ENCODE measurements around the gene B4GALT5.
A peak's percentile ranks its signal among the peaks of the same experiment; 100 is the strongest.

B4GALT5 gene

DNA sequence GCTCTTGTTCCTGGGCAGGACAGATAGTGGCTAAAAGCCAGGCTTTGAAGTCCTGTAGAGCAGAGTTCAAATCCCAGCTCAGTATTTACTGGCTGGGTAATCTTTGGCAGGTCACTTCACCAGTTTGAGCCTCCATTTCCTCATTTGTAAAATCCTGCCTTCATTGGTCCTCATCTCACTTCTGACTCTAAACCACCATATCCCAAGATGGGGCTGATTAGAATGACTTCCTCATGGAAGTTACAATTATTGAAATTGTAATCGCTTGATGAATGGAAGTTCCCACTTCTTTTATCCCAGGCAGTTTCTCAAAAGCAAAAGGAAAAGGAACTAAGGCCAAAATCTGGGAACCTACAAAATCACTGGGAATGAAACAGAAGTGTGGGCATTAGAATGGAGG lies 35.9 kb upstream of the B4GALT5 start:
- no peak overlapping the region for H3K4me3 ChIP-seq (ENCODE audit: low read depth, low read length)
- in situ Hi-C loops (cut with HindIII; ENCODE audit: low sequenced_read_pairs): no loop called here
- TF ChIP-seq, protein P1, sequence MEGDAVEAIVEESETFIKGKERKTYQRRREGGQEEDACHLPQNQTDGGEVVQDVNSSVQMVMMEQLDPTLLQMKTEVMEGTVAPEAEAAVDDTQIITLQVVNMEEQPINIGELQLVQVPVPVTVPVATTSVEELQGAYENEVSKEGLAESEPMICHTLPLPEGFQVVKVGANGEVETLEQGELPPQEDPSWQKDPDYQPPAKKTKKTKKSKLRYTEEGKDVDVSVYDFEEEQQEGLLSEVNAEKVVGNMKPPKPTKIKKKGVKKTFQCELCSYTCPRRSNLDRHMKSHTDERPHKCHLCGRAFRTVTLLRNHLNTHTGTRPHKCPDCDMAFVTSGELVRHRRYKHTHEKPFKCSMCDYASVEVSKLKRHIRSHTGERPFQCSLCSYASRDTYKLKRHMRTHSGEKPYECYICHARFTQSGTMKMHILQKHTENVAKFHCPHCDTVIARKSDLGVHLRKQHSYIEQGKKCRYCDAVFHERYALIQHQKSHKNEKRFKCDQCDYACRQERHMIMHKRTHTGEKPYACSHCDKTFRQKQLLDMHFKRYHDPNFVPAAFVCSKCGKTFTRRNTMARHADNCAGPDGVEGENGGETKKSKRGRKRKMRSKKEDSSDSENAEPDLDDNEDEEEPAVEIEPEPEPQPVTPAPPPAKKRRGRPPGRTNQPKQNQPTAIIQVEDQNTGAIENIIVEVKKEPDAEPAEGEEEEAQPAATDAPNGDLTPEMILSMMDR (IDR thresholded peaks at IDR 0.05; ENCODE audit: low read depth, low read length): no peak
- no peak for DNase-seq (ENCODE audit: low read depth, low spot score)

DNA sequence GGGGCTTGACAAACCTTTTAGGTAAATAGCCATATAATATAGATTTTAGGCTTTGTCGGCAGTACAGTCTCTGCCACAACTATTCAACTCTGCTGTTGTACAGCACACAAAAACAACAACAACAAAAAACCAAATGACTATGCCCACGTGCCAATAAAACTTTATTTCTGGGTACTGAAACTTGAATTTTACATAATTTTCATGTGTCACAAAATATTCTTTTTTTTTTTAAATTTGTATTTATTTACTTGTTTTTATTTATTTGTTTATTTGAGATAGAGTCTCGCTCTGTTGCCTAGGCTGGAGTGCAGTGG lies 34.8 kb upstream of the B4GALT5 start:
- no peak for DNase-seq (ENCODE audit: low read depth, low spot score)
- TF ChIP-seq, protein P1 (IDR thresholded peaks at IDR 0.05; ENCODE audit: low read depth, low read length): no peak
- in situ Hi-C loops (cut with HindIII; ENCODE audit: low sequenced_read_pairs): no loop called here
- H3K4me3 ChIP-seq (ENCODE audit: low read depth, low read length): no peak overlapping the region

DNA sequence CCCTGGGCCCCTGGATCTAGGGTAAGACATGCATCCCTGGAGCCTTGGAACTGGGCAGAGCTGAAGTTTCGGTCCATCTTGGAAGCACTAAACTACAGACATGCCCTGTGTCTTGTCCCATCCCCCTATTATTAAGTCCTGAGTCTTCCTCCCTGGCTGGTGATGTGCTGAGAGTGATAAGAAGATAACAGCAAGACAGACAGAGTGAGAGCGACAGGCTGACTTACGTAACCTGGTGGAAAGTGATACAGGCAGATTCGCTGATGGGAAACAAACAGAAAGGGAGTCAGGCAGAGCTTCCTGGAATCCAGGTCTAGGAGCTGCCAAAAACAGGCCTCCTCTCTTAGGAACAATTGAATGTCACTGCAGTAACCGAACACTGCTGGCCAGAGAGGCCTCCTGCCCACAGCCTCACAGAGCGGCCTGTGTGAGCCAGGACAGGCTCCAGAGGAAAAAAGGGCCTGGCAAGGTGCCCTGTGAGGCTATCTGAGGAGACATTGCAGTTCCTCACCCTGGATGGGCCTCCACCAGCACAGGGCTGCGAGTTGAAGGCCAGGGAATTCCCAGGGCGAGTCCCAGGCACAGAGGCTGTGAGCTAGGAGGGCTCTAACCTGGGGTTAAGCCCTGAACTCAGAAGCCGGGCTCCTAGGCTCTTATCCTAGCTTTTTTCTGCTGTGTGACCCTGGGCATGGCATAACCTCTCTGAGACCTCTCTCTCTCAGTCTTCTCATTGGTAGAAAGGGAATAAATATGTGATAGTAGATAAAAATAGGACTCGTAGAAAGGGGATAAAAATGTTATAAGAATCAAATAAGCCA lies 34.2 kb upstream of the B4GALT5 start:
- TF ChIP-seq, protein P1 (IDR thresholded peaks at IDR 0.05; ENCODE audit: low read depth, low read length): no peak
- DNase-seq (ENCODE audit: low read depth, low spot score): peak; percentile 45
- no peak overlapping the region for H3K4me3 ChIP-seq (ENCODE audit: low read depth, low read length)
- in situ Hi-C loops (cut with HindIII; ENCODE audit: low sequenced_read_pairs): no loop called here

DNA sequence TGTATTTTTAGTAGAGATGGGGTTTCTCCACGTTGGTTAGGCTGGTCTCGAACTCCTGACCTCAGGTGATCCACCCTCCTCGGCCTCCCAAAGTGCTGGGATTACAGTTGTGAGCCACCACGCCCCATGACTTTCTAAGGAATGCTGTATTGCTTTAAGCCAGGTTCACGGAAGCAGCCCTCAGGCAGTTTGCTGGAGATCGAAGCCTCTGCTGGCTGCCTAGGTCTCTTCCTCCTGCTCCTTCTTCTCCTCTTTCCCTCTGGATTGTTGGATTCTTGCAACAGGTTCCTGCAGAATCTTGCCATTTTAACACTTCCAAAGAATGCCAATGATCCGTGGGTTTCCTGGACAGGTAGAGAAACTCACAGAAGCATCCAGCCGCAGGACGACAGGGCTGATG lies 29.3 kb upstream of the B4GALT5 start:
- in situ Hi-C loops (cut with HindIII; ENCODE audit: low sequenced_read_pairs): no loop called here
- TF ChIP-seq, protein P1 (IDR thresholded peaks at IDR 0.05; ENCODE audit: low read depth, low read length): no peak
- H3K4me3 ChIP-seq (ENCODE audit: low read depth, low read length): no peak overlapping the region
- no peak for DNase-seq (ENCODE audit: low read depth, low spot score)

DNA sequence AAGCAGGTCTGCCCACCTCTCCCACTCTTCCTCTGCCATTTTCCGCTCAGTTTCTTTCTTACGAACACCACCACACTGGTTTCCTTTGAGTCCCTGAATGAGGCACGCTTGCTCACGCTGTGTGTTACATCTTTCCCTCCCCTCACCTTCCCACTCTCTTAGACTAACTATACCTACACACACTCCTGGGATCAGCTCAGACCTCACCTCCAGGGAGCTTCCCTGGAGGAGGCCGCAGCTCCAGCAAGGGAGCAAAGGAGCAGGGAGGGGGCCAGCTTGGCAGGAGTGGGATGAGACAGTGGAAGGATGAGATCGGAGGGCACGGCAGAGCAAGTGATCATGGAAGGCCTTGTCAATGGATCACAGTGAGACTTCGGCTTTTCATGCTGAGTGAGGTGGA lies 28.3 kb upstream of the B4GALT5 start:
- DNase-seq (ENCODE audit: low read depth, low spot score): no peak
- in situ Hi-C loops (cut with HindIII; ENCODE audit: low sequenced_read_pairs): no loop called here
- TF ChIP-seq, protein P1 (IDR thresholded peaks at IDR 0.05; ENCODE audit: low read depth, low read length): no peak
- H3K4me3 ChIP-seq (ENCODE audit: low read depth, low read length): no peak overlapping the region

DNA sequence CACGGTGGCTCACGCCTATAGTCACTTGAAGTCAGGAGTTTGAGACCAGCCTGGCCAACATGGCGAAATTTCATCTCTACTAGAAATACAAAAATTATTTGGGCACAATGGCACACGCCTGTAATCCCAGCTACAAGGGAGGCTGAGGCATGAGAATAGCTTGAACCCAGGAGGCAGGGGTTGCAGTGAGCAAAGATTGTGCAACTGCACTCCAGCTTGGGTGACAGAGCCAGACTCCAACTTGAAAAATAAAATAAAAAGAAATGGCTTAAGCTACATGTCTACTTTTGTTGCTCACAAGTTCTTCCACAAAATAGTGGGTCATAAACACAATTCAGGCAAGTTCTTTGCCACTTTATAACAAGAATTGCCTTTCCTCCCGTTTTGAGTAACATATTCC lies 27.1 kb upstream of the B4GALT5 start:
- TF ChIP-seq, protein P1 (IDR thresholded peaks at IDR 0.05; ENCODE audit: low read depth, low read length): no peak
- no peak for DNase-seq (ENCODE audit: low read depth, low spot score)
- no peak overlapping the region for H3K4me3 ChIP-seq (ENCODE audit: low read depth, low read length)
- in situ Hi-C loops (cut with HindIII; ENCODE audit: low sequenced_read_pairs): no loop called here
